ENCODE measurements around the gene CYP2E1.
A peak's percentile ranks its signal among the peaks of the same experiment; 100 is the strongest.
"Not testable (repeated sequence)": the region's sequence is repeated elsewhere in the genome, so short reads cannot be mapped to it uniquely, and the experiment has no call there.

The CYP2E1 gene

GRCh38 chr10:133526957-133527588 lies at the start of gene CYP2E1:
CYP2E1 (plus strand) TSS chr10:133527363; CDS start chr10:133527396, 33 bp downstream.
- no peak for DNase-seq

GRCh38 chr10:133481086-133481643 lies 46.0 kb upstream of the CYP2E1 start:
- DNase-seq = no peak

DNA sequence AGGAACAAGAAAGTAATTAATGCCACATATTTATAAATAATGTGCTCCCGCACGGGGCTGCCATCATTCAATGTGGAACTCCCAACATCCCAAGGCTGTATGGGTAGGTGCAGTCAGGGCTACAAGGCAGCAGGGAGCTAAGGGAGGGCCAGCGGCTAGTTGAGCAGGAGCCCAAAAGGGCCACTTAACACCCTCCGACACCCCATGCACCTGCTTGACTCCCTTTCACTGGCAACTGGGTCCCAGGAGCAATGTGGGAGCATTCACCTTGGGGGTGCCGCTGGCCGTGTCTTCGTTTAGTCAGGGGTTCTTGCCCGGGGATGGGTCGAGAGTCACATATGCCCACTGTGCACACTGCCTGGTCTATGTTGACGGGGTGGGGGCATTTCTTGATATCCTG lies 45.5 kb upstream of the CYP2E1 start:
- no peak for DNase-seq

- DNase-seq = no peak
Observed at GRCh38 chr10:133484818-133485217, 42.3 kb upstream of the CYP2E1 start.

GRCh38 chr10:133487085-133487484 lies 40.1 kb upstream of the CYP2E1 start:
- DNase-seq = no peak

GRCh38 chr10:133488354-133488753 lies 38.8 kb upstream of the CYP2E1 start:
- DNase-seq = no peak

GRCh38 chr10:133489816-133490588 lies 37.2 kb upstream of the CYP2E1 start:
- DNase-seq = no peak

DNA sequence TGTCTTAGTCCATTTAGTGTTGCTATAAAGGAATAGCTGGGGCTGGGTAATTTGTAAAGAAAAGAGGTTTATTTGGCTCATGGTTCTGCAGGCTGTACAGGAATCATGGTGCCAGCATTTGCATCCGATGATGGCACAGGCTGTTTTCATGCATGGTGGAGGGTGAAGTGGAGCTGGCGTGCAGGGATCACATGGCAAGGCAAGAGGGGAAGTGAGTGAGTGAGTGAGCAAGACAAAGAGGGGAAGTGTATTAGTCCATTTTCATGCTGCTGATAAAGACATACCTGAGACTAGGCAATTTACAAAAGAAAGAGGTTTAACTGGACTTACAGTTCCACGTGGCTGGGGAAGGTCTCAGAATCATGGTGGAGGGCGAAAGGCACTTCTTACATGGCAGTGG lies 33.6 kb upstream of the CYP2E1 start:
- not testable (repeated sequence) for DNase-seq

GRCh38 chr10:133497363-133497762 lies 29.8 kb upstream of the CYP2E1 start:
- DNase-seq = not testable (repeated sequence)

DNA sequence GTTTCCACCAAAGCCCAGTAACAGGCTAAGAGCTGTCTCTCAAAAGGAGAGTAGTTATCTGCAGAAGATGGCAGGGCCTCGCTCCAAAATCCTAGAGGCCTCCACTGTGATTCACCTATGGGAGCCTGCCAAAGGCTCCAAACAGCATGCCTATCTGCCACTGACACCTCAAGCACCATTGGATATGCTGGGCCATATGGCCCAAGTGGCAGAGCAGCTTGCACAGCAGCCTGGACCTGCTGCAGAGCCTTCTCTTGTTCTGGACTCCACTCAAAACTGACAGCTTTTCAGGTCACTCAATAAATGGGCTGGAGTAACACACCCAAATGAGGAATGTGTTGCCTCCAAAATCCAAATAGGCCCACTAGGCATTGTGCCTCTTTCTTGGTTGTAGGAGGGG lies 28.0 kb upstream of the CYP2E1 start:
- not testable (repeated sequence) for DNase-seq

- DNase-seq = not testable (repeated sequence)
Observed at GRCh38 chr10:133500897-133501296, 26.3 kb upstream of the CYP2E1 start.

DNA sequence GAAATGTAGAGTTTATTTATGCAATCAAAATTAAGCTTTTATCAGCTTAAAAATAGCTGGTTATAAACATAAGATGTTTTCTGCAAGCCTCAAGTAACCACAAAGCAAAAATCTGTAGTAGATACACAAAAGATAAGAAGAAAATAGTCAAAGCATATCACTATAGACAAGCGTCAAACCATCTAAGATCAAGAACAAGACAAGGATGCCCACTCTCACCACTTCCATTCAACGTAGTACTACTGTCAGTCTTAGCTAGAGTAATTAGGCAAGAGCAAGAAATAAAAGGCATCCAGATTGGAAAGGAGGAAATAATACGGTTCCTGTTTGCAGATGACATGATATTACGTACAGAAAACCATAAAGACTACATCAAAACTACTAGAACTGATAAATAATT lies 17.5 kb upstream of the CYP2E1 start:
- no peak for DNase-seq

- DNase-seq = no peak
Observed at GRCh38 chr10:133511408-133511807, 15.8 kb upstream of the CYP2E1 start.

GRCh38 chr10:133511907-133512528 lies 15.1 kb upstream of the CYP2E1 start:
- no peak for DNase-seq

- no peak for DNase-seq
Observed at GRCh38 chr10:133515471-133515870, 11.7 kb upstream of the CYP2E1 start.

DNA sequence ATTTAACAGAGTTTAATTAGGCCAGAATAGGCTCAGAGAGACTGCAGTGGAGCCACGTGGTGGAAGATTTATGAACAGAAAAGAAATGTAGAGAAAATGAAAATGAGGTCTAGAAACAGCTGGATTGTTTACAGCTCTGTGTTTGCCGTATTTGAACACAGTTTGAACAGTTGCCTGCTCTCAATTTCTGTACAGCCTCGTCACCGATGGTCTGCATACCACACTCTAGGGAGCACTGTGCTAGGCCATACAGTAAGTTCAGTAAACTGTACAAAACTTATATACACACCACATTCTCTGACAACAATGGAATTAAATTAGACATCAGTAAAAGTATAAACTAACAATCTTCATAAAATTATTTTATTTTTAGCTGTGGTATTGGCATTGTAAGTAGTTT lies 11.1 kb upstream of the CYP2E1 start:
- no peak for DNase-seq

GRCh38 chr10:133518517-133518916 lies 8.6 kb upstream of the CYP2E1 start:
- DNase-seq = not testable (repeated sequence)

- peak; percentile 84 to 88 for DNase-seq
Observed at GRCh38 chr10:133520193-133520738, 6.9 kb upstream of the CYP2E1 start.

DNA sequence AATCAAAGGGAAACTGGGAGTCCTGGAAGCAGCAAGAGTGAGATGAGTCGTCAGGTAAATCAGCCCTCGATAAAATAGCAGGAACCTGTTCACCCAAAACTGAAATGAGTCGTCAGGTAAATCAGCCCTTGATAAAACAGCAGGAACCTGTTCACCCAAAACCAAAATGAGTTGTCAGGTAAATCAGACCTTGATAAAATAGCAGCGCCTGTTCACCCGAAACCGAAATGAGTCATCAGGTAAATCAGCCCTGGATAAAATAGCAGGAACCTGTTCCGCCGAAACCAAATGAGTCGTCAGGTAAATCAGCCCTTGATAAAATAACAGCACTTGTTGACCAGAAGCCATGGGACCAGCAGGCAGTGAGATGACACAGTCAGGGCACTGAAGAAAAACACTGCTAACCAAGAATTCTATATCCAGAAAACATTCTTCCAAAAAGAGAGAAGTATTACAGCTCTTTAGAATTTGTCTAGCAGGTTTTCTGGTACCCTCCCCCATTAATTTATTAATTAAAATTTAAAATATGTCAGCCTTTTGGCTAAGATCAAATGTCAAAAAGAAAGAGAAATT lies 3.4 kb upstream of the CYP2E1 start:
- DNase-seq = no peak

DNA sequence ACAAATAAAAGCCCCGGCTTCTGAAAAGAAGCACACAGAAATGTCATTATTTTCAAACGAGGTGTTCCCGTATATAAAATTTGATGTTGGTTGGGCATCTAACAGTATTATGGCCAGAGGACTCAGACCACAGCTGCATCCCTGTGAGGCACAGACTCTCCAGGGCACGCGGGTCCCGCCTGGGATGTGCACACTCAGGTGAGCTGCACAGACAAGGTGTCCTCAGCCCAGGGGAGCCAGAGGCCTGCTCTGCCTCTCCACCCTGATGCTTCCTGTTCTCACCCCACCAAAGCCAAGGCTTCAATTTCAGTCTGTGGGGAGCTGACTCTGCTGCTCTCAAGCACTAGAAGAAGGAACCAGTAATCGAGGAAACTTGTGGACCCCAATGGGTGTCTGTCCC lies 1.7 kb upstream of the CYP2E1 start:
- no peak for DNase-seq

- no peak for DNase-seq
Observed at GRCh38 chr10:133527771-133528271, 658 bp downstream of the CYP2E1 start.

- no peak for DNase-seq
Observed at GRCh38 chr10:133528296-133528844, 1.2 kb downstream of the CYP2E1 start.
